HCT116 (cell line): ENCODE results near the gene HHIPL1. TPM values are rescaled to one million over a fixed set of nuclear protein-coding genes. Genes with fewer than 3 reads are reported as not detected.
A peak's percentile ranks its signal among the peaks of the same experiment; 100 is the strongest.

ENCODE experiments used
- ATAC-seq: fragments of 200-7000 bp; cut with Tn5 transposase; 2 replicates; pipeline ENCODE4 v1.9.1; 2020; ENCODE audit warnings: mild to moderate bottlenecking, moderate library complexity
- BruUV-seq: library from RNA; stranded (reverse); fragments of 400-500 nt; replicated peaks from 2 replicates; lab custom pipeline; 2021; lab: Mats Ljungman, UMichigan
- CTCF ChIA-PET: fragments of 300-600 bp; sonication (Branson Sonifier 250); formaldehyde crosslinking; loops from one replicate; lab custom pipeline; 2021; ENCODE audit warnings: antibody characterized with exemption; lab: Charles Lee
- POLR2A ChIA-PET: fragments of 300-600, 350-600 bp; sonication (Branson Sonifier 250); formaldehyde crosslinking; loops from one replicate; lab custom pipeline; 2021; ENCODE audit warnings: antibody characterized with exemption; lab: Charles Lee
- RAD21 ChIA-PET, 2 experiments: fragments of 300-600 bp; sonication (Branson Sonifier 250); formaldehyde crosslinking; loops; one replicate each; lab custom pipeline; 2023; ENCODE audit warnings: low total read pairs in 2 of 2; ENCODE audit not compliant: uncharacterized antibody in 2 of 2, unreplicated experiment in 2 of 2, low non-redundant PET in 1 of 2; lab: Charles Lee
- DNase-seq: peaks from one replicate; pipeline ENCODE4 v3.0.0-alpha.2; 2010; ENCODE audit warnings: low read depth, low spot score
- H2AFZ ChIP-seq: fragments of 200-600 bp; shearing (Covaris generic), sonication (generic); 2 replicates; pipeline ENCODE4 v1.6.1; 2017; ENCODE audit warnings: low read depth, mixed run types, mixed read lengths, antibody characterized with exemption, low read length; ENCODE audit not compliant: poor library complexity, severe bottlenecking
- H3K27ac ChIP-seq: 2 replicates; pipeline ENCODE4 v1.5.1; 2012; ENCODE audit warnings: low read depth, low read length
- H3K27me3 ChIP-seq: fragments of 200-600 bp; sonication (generic); 2 replicates; pipeline ENCODE4 v1.6.1; 2016; ENCODE audit warnings: mixed run types, low read length, mixed read lengths; ENCODE audit not compliant: insufficient read depth
- H3K36me3 ChIP-seq, 2 experiments: fragments of 200-500 bp in 1 of 2; fragments of 200-600 bp in 1 of 2; sonication (Bioruptor generic) in 1 of 2; sonication (generic) in 1 of 2; 2 replicates each; pipeline versions ENCODE4 v1.5.1 to v1.6.1; 2014 to 2016; ENCODE audit warnings: low read length in 2 of 2, inconsistent platforms in 1 of 2, mixed read lengths in 1 of 2, mixed run types in 1 of 2; ENCODE audit not compliant: insufficient read depth in 2 of 2, control insufficient read depth in 1 of 2
- H3K4me1 ChIP-seq, 2 experiments: fragments of 200-600 bp in 1 of 2; sonication (generic) in 1 of 2; 2 replicates each; pipeline versions ENCODE4 v1.5.1 to v1.6.1; 2012 to 2017; ENCODE audit warnings: low read length in 2 of 2, inconsistent platforms in 1 of 2, mild to moderate bottlenecking in 1 of 2, mixed read lengths in 1 of 2, mixed run types in 1 of 2, moderate library complexity in 1 of 2; ENCODE audit not compliant: insufficient read depth in 2 of 2, control insufficient read depth in 1 of 2
- H3K4me2 ChIP-seq: fragments of 200-600 bp; sonication (generic); 2 replicates; pipeline ENCODE4 v1.6.1; 2017; ENCODE audit warnings: mixed run types, low read length, mixed read lengths
- H3K4me3 ChIP-seq, 2 experiments: fragments of 200-600 bp in 1 of 2; sonication (generic) in 1 of 2; replicated peaks in 1 of 2; 2 replicates each; pipeline ENCODE4 v1.5.1; 2011 to 2016; ENCODE audit warnings: low read length in 2 of 2, control low read depth in 1 of 2, low read depth in 1 of 2, mild to moderate bottlenecking in 1 of 2, mixed read lengths in 1 of 2, mixed run types in 1 of 2
- H3K79me2 ChIP-seq: fragments of 200-600 bp; sonication (generic); 2 replicates; pipeline ENCODE4 v1.6.1; 2017; ENCODE audit warnings: mild to moderate bottlenecking, mixed run types, low read length, moderate library complexity, mixed read lengths; ENCODE audit not compliant: insufficient read depth
- H3K9ac ChIP-seq: fragments of 200-600 bp; sonication (generic); 2 replicates; pipeline ENCODE4 v1.6.1; 2016; ENCODE audit warnings: low read length, mixed read lengths
- H3K9me2 ChIP-seq: fragments of 200-600 bp; sonication (generic), shearing (Covaris generic); 2 replicates; pipeline ENCODE4 v1.6.1; 2017; ENCODE audit warnings: mixed run types, mild to moderate bottlenecking, moderate library complexity; ENCODE audit not compliant: insufficient read depth
- H3K9me3 ChIP-seq, 2 experiments: fragments of 200-500 bp in 1 of 2; fragments of 200-600 bp in 1 of 2; sonication (Bioruptor generic) in 1 of 2; sonication (generic) in 1 of 2; 2 replicates each; pipeline ENCODE4 v1.6.1; 2014 to 2017; ENCODE audit warnings: low read length in 2 of 2, mixed read lengths in 2 of 2, inconsistent platforms in 1 of 2, low read depth in 1 of 2, mild to moderate bottlenecking in 1 of 2, mixed run types in 1 of 2, moderate library complexity in 1 of 2; ENCODE audit not compliant: control insufficient read depth in 1 of 2, insufficient read depth in 1 of 2
- H4K20me1 ChIP-seq: fragments of 200-600 bp; sonication (generic), shearing (Covaris generic); 2 replicates; pipeline ENCODE4 v1.6.1; 2017; ENCODE audit warnings: mixed run types, mild to moderate bottlenecking, moderate library complexity; ENCODE audit not compliant: insufficient read depth
- EZH2 ChIP-seq: fragments of 200-600 bp; sonication (generic); IDR thresholded peaks from 2 replicates; pipeline ENCODE4 v1.6.1; 2017; ENCODE audit warnings: antibody characterized with exemption, mixed run types
- POLR2A ChIP-seq: IDR thresholded peaks from 2 replicates; pipeline ENCODE4 v1.7.0; 2011; ENCODE audit warnings: borderline replicate concordance; ENCODE audit not compliant: insufficient read depth, insufficient read length; ENCODE audit errors: extremely low read depth
- SIN3A ChIP-seq: IDR thresholded peaks from 2 replicates; pipeline ENCODE4 v1.6.1; 2012; ENCODE audit warnings: low read depth
- TCF7L2 ChIP-seq: IDR thresholded peaks from 2 replicates; pipeline ENCODE4 v1.7.0; 2011; ENCODE audit warnings: borderline replicate concordance, inconsistent platforms; ENCODE audit not compliant: insufficient read depth, insufficient read length; ENCODE audit errors: extremely low read depth
- ZFX ChIP-seq: fragments of 450-650 bp; IDR thresholded peaks from 2 replicates; pipeline ENCODE4 v1.6.1; 2017
- intact Hi-C: fragments of 100-400 bp; cut with micrococcal nuclease; formaldehyde crosslinking; loops from 2 replicates; pipeline ENCODE4 v1.10.0; 2022
- total RNA-seq: library from RNA; stranded (reverse); gene quantifications from one replicate; pipeline ENCODE4 v1.2.1, GENCODE V29; 2021; ENCODE audit not compliant: unreplicated experiment
- TF ChIP-seq, protein P1 (sequence below): IDR thresholded peaks from 2 replicates; pipeline ENCODE4 v1.6.1; 2012; ENCODE audit warnings: low read depth

Gene HHIPL1
- total RNA-seq, 1 experiment from 2014 or later: not detected

- TF ChIP-seq, protein P1, sequence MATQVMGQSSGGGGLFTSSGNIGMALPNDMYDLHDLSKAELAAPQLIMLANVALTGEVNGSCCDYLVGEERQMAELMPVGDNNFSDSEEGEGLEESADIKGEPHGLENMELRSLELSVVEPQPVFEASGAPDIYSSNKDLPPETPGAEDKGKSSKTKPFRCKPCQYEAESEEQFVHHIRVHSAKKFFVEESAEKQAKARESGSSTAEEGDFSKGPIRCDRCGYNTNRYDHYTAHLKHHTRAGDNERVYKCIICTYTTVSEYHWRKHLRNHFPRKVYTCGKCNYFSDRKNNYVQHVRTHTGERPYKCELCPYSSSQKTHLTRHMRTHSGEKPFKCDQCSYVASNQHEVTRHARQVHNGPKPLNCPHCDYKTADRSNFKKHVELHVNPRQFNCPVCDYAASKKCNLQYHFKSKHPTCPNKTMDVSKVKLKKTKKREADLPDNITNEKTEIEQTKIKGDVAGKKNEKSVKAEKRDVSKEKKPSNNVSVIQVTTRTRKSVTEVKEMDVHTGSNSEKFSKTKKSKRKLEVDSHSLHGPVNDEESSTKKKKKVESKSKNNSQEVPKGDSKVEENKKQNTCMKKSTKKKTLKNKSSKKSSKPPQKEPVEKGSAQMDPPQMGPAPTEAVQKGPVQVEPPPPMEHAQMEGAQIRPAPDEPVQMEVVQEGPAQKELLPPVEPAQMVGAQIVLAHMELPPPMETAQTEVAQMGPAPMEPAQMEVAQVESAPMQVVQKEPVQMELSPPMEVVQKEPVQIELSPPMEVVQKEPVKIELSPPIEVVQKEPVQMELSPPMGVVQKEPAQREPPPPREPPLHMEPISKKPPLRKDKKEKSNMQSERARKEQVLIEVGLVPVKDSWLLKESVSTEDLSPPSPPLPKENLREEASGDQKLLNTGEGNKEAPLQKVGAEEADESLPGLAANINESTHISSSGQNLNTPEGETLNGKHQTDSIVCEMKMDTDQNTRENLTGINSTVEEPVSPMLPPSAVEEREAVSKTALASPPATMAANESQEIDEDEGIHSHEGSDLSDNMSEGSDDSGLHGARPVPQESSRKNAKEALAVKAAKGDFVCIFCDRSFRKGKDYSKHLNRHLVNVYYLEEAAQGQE: no peak
- TF ChIP-seq TCF7L2 (no peak), EZH2 (no peak), ZFX (no peak; the same call in 1 of the 2 replicates)
Measured at GRCh38 chr14:99683619-99684409, 38.9 kb downstream of the HHIPL1 start, which contains the start of gene CYP46A1 (continued).

DNA sequence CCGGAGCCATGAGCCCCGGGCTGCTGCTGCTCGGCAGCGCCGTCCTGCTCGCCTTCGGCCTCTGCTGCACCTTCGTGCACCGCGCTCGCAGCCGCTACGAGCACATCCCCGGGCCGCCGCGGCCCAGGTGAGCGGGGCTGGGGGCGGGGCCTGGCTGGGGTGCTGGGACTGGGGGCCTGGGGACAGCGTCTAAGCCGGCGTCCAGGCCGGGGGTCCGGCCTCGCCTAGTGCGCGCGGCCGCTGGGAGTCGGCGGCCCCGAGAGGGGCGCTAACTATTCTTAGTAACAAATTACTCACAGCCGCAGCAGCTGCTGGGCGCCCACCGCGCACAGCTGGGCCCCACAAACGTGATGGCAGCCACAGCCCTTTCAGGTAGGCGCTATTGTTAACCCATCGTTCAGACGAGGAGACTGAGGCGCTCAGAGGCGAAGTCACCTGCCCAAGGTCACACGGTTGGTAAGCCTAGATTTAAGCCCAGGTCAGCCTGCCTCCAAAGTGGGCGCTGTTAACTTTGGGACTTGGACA is 39.5 kb downstream of the HHIPL1 start:
- Histone ChIP-seq H4K20me1 (no peaks in the 10 kb centered on the region), H3K9me3 (no peaks in the 10 kb centered on the region), H2AFZ (peak overlapping the region; percentile 22), H3K9me2 (no peaks in the 10 kb centered on the region), H3K4me1 (peaks cover 4 to 26% of the 10 kb centered on the region in 2 experiments; a peak in 2 of 4 replicates), H3K9ac (peak overlapping the region; percentile 50; the same call in 1 of the 2 replicates), H3K27me3 (no peaks in the 10 kb centered on the region), H3K27ac (no peak overlapping the region), H3K79me2 (no peaks in the 10 kb centered on the region), H3K4me3 (peak overlapping the region; percentile 40 to 63), H3K4me2 (peak overlapping the region; percentile 90), H3K36me3 (no peaks in the 10 kb centered on the region)
- intact Hi-C loops: no loop called here
- ChIA-PET CTCF (interaction anchor here (0.6 to 1.7 kb wide), 12 partner anchors 11 to 509 kb away, joined by 3 to 7 read pairs (median 4); partner anchors contain the start of genes CCNK and SETD3), RAD21 (interaction anchor here in 1 of 2 experiments (0.5 kb wide), 1 partner anchor 44 kb away, joined by 3 read pairs; no protein-coding TSS in a partner anchor), POLR2A (no interaction called here)
- TF ChIP-seq POLR2A (no peak), SIN3A (0 out of 2 replicates have a peak, but pooled peaks have one; percentile 37)
- DNase-seq: no peak
- peak; percentile 46 for ATAC-seq
- no TSS peak for BruUV-seq
